Hematopoietic multipotent progenitor cell treated with erythropoietin and hydrocortisone succinate and interleukin-3 and kit ligand, for 4 days (in vitro differentiated cells): ENCODE data around the gene ADARB1.
A peak's percentile ranks its signal among the peaks of the same experiment; 100 is the strongest.
"Not testable (repeated sequence)": the region's sequence is repeated elsewhere in the genome, so short reads cannot be mapped to it uniquely, and the experiment has no call there.

Experiments
- DNase-seq: peaks from one replicate; pipeline ENCODE4 v3.0.0-alpha.2; 2015

Gene ADARB1

DNA sequence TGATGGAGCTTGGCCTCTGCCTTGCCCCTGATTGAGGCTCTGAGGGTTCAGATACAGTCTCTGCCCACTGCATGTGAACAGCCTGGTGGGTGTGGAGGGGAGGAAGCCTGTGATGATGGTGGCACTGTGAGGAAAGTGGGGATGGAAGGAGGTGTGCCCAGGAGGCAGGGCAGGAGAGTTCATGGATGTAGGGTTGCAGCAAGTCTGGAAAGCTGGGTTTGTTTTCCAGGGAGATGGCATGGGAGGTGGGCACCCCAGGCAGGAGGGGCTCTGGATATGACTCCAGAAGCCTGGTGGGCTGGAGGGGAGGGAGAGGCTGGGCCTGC lies 63.2 kb downstream of the ADARB1 start:
- no peak for DNase-seq

DNA sequence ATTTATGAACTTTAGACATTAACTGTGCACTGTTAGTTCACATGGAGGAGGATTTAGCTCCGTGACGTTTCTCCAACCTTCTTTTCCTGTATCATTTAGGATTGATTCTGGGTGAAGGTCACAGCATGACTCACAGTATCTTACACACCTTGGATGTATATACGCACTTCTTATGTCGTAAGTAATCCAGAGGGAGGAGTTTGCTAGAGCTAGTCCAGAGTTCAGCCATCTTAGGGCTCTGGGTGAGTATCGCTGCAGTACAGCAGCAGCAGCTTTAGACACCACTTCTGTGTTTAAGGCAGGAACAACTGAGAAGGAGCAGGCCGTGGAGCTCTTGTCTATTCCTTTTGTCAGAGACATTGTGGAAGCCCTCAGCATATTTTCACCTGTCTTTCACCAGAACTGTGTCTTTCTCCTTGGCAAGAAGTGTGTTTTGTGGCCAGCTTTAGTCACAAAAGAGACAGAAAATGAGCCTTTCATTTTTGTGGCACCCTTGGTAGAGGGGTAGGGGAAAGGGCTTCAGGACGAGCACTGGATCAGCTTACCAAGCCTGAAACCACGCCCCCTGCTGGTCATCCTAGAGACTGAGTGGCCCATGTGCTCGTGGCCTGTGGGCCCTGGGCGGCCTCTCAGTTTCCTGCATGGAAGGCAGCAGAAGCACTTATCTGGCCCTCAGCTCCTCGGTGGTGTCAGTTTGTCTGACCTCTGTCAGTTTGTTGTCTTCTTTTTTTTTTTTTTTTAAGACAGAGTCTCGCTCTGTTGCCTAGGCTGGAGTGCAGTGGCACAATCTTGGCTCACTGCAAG lies 64.0 kb downstream of the ADARB1 start:
- peak; percentile 89 for DNase-seq

DNA sequence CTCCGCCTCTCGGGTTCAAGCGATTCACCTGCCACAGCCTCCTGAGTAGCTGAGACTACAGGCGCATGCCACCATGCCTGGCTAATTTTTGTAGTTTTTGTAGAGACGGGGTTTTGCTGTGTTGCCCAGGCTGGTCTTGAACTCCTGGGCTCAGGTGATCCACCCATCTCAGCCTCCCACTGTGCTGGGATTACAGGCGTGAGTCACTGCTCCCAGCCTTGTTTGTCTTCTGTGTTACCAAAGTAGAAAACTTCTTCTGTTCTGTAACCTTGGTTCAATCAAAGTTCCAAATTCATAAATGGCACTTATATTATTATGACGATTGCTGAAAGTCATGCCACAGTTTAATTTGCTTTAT lies 64.6 kb downstream of the ADARB1 start:
- not testable (repeated sequence) for DNase-seq

DNA sequence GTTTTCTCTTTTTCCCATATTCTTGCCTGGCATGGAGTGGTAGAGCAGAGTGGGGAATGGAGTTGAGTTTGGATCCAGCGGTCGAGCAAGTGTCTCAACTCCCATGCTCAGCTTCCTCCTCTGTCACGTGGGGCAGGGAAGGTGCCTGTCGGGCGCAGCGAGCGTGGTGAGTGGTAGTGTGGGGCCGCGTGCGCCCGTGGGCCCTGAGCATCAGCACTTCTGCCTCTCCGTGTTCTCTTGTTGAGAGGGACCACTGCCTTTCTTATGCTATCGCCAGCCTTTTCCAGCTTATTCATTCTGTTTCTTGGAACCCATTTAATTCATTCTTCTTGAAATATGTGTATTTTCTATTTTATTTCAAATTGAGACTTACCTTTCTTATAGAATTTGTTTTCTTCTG lies 65.1 kb downstream of the ADARB1 start:
- DNase-seq = no peak

DNA sequence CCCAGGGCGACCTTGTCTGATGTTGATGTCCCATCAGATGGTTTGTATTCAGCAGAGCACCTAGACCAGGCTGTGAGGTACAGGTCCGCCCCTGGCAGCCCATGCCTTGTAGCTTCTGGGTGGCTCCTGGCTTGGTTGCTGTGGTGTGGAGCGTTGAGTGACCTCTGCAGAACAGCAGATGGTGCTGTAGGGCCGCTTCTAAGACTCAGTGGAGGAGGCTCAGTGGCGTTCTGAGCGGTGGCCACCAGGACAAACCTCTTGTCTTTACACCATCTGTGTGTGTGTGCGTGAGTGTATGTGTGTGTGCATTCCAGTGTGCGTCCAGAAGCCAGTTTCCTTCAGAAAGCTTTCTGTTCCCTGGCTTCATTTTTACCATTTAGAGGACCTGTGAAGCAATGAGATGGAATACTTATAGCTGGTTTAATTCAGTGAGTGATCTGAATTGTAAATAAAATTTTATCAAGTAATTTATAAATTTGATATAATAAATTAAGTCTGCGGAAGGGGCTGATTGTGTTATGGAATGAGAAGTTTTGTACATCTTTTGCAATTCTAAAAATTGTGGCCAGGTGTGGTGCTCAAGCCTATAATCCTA lies 66.1 kb downstream of the ADARB1 start:
- peak; percentile 95 for DNase-seq

DNA sequence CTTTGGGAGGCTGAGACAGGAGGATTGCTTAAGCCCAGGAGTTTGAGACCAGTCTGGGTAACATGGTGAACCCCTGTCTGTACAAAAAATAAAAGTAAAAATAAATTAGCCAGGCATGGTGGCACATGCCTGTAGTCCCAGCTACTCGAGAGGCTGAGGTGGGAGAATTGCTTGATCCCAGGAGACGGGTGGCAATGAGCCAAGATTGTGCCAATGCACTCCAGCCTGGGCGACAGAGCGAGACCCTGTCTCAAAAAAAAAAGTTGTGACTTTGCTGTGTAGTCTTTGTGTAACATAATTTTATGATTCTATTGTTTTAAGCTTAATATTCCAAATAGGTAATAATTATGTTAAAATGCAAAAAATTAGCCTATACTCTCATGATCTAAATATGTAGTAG lies 66.6 kb downstream of the ADARB1 start:
- DNase-seq = not testable (repeated sequence)

DNA sequence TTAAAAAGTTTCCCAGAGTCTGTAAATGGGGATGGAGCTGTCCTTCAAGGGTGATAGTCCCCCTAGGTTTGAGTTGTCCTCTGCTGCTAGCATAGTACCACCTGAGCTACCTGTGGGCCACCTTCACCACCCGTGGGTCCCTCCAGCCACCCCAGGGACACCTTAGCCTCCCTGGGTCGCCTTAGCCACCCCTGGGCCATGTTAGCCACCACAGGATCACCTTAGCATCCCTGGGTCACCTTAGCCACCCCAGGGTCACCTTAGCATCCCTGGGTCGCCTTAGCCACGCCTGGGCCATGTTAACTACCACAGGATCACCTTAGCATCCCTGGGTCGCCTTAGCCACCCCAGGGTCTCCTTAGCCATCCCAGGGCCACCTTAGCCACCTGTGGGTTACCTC lies 67.1 kb downstream of the ADARB1 start:
- DNase-seq = no peak

DNA sequence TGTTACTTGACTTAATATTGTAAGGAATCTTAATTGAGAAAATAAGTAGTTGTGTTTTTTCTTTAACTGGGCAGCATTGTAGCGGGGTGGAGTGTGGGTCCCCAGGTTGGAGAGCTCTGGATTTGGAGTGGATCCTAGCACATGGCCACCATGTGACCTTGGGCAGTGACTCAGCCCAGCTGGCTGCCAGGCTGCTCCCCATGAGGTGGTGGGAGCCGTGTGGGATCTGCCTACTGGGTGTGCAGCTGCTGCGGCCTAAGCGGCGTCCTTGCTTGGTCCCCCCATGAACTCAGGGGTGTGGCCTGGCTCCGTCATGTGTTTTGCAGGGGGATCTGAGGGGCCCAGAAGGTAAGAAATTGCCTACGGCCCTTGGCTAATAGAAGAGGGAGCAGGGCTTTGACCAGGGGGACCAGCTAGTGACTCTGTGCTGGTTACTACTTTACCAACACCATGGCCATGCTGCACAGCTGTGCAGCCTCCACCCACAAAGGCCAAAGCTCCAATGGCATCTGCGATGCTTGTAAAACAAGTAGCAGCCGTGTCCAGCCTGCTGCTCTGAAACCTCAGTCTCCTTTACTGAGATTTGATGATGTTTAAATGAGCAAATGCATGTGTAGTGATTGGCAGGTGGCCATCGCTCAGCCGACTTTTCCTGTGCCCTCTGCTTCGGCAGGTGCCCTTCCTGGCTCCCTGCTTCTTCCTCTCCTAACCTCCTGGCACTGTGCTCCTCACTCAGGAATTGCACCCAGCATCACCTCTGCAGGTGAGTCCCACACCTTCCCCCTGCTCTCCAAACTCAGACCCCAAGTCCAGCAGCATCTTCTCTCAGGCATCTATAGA lies 68.3 kb downstream of the ADARB1 start:
- DNase-seq = no peak

DNA sequence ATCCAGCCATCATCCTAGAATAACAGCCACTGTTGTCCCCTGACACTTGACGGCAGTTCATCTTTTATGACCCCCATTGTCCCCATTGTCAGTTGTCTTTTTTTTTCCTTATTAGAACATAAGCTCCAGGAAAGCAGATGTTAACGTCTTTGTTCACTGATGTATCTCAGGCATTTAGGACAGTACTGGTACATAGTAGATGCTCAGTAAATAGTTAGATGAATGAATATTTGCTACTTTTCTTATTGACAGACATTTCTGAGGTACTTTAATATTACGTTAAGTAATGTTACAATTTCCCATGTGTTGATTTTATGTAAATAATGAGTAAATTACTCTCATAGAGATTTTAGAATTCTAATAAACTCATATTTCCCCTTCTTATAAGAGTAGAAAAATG lies 69.5 kb downstream of the ADARB1 start:
- no peak for DNase-seq

DNA sequence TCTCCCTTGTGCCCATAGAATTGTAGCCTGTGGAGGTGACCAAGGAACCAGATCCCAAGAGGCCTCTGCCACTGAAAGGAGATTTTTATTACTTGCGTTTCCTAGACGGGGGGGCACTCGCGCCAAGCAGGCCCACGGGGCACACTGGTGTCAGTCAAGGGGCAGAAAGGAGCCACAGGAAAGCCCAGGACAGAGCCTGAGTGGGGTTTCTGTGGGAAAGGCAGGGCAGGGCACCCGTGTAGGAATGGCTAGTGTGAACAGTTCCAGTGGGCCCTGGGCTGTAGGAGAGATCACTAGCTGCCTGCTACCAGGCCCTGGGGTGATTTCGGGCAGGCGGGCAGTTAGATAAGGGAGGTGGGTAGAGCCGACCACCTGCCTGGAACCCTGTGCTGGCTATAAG lies 70.8 kb downstream of the ADARB1 start:
- DNase-seq = no peak

DNA sequence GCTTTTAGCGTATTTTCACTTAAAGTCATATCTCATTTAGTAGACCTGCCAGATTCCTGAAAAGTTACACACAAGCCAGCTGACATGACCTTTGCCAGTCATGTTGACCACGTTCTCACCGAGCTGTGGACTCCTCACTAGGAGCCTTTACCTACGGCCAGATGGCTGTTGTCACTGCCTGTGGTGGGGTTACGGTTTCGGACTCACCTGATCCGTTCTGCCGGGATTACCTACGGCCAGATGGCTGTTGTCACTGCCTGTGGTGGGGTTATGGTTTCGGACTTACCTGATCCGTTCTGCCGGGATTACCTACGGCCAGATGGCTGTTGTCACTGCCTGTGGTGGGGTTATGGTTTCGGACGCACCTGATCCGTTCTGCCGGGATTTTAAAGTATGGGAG lies 71.5 kb downstream of the ADARB1 start:
- DNase-seq = not testable (repeated sequence)

DNA sequence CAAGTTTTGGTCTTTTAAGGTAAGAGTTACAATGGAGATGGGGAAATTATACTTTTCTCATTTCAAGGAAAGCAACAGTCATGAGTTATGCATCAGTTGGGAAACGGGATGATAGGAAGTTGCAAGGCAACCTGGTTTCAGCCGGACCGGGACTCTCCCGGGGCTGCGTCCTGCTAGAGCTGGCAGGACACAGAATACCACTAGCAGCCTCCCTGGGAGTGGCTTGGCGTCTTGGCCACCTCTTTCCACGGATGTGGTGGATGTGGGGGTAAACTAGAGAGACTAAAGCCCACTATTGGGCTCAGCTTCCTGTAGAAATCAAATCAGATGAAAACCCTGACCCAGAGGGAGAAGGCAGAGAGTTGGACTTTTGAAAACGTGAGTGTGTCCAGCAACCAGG lies 71.9 kb downstream of the ADARB1 start:
- DNase-seq = no peak

DNA sequence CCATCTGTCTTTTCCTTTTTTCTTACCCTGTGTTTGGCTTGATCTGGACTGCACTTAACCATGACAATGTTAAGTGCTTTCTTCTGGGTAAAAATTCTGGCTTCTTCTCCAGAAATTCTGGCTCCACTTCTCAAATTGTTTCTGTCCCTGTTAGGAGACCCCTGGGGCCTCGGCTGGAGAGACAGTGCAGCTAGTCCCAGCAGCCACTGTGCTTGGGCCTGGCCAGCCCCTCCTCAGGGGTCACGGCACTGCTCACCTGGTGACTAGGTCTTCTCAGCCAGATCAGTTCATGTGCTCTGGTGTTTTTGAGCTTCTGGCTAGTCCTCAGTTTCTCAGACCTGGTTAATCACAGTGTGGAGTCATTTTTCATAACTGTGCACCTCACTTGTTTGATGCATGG lies 72.4 kb downstream of the ADARB1 start:
- DNase-seq = no peak

DNA sequence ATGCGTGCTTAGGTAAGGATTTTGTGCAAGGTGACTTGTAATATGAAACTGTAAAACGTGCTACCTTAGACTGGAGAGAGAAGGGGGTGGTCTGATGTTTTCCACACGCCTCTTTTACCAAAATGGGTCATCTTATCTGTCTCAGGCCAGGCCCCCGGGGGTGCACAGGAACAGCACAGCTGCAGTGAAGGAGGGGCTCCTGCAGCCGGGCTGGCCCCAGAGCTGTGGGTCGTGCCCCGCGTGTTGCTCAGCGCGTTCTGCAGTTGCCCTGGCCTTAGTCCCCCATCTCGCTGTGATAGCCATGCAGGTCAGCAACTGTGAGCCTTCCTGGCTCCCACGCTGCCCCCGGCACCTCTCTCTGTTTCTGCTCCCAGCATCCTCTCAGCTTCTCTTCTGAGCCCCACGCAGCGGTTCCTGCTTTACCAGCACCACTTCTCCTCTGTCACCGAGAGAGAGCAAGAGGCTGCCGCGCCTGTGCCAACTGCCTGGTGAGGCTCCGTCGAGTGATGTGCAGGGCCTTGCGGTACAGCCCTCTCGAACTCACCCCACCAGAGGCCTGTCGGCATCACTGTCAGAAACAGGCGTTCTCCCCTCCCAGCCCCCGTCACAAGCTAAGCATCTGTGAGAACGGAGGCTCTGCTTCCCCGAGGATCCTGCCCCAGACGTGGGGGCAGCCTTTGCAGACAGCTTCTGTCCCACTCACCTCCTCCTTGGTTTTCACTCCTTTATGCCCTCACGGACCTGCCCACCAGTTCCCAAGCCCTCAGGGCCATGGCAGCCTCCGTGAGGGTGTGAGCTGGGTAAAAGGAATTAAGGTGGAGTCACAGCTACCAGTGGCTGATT lies 73.3 kb downstream of the ADARB1 start:
- peak; percentile 50 for DNase-seq

DNA sequence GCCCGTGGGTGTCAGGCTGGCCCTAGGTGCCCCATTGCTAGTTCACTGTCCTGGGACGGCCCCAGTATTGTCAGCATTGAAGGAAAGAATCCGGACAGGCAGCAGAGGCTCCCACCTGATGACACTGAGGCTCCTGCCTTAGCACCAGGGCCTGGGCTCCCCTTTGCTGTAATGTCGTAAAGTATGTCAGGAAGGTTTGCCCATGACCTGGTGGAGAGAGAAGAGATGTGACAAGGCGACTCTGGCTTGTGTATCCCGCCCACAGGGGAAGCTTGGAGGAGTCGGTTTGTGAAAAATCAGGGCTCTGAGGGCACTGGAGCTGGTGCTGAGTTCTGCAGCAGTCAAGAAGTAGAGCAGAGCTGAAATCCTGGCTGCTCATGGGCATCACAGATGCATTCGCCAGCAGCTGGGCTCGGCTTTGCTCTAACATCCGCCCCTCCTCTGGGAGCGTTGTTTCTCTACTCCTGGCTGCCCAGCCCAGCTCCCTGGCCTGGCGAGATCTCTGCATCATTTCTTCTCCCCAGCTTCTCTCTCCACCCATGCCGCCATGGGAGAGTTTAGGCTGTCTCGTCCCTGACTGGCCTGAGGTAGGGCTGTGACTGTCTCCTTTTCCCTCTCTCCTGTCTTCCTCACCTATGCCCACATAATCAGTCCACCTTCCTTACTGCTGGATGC lies 74.1 kb downstream of the ADARB1 start:
- DNase-seq = no peak

DNA sequence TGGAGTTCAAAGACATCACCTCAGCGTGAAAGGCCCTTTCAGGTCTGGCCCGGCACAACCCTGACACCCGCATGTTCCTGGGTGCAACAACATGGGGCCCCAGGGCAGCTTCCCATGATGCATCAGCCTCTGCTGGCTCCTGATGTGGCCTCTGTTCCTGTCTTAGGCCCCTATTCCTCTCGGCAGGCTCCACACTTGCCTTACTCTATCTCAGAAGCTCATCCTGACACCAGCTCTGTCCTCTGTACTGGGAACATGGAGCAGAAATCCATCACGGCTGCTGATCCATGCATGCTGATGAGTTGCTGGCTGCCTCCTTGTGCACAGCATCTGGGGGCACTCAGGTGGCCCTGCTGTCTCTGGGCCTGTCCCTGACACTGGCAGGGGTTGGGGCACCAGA lies 74.6 kb downstream of the ADARB1 start:
- no peak for DNase-seq

DNA sequence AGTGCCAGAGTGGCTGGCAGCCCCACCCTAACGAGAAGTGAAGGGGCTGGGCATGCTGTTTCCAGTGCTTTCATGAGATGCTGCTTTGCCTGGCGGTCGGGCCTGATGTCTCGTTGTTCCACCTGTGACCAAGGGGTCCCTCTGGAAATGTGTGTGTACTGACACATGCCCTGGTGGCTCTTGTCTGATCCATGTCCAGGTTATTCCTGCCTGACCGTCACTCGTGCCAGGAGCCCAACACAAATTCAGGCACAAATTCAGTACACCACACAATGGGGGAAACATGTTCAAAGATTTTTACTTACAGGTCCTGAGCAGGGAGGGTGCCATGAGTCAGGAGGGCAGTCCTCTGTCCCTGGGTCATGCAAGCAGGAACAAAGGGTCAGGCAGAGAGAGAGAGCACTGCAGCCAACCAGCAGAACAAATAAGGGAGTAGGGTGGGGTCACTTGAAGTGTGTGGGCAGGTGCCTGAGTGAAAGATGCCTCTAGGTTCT lies 76.3 kb downstream of the ADARB1 start:
- no peak for DNase-seq

DNA sequence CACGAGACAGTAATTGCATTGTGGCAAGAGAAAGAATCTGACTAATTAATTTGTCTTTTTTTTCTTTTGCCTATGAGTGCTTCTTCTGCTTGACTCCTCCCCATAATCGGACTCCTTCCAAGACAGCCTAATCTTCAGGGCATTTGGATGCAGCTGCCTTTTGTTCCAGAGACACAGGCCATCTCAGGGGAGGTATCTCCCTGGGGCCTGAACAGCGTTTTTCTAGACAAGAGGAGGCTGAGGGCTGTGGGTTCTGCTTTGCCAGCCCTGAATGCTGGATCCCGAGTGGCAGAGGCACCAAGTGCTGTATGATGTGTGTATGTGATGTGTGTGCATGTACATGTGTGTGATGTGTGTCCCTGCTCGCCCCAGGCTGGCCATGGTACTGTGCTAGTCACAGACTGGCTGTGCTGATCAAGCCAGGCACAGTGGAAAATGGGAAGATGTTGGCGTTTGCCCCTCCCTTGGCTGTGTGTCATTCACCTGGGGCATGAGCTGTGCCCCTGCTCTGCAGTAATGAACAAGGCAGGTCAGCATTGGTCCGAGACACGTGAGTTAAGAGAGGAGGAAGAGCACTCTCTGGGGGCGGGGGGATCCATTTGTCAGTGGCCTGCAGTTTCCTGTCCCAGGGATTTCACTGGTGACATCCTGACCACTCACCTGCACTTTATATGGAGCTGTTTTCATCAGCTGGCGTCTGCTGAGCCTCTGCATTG lies 77.2 kb downstream of the ADARB1 start:
- DNase-seq = peak; percentile 64

DNA sequence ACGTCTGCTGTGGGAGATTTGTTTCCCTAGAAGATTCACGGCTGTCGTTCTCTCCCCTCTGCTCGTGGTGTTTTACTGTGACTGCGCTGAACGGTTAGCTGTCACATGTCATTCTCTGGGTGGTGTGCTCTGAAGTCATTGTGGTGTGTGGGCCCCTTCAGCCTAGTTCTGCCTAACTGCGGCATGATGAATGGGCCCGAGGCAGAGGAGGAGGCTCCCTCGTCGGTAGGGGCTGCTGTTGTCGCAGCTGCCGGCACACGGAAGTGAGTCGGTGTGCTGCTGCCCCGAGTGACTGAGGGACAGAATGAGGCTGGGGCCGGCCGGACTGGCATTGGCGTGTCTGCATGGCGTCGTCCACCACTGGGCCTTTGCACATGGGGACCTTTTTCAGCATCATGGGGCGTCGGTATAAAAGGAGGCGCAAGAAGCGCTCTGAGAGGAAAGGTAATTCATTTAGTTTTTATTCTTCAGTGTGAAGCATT lies 77.9 kb downstream of the ADARB1 start:
- DNase-seq = peak; percentile 97

DNA sequence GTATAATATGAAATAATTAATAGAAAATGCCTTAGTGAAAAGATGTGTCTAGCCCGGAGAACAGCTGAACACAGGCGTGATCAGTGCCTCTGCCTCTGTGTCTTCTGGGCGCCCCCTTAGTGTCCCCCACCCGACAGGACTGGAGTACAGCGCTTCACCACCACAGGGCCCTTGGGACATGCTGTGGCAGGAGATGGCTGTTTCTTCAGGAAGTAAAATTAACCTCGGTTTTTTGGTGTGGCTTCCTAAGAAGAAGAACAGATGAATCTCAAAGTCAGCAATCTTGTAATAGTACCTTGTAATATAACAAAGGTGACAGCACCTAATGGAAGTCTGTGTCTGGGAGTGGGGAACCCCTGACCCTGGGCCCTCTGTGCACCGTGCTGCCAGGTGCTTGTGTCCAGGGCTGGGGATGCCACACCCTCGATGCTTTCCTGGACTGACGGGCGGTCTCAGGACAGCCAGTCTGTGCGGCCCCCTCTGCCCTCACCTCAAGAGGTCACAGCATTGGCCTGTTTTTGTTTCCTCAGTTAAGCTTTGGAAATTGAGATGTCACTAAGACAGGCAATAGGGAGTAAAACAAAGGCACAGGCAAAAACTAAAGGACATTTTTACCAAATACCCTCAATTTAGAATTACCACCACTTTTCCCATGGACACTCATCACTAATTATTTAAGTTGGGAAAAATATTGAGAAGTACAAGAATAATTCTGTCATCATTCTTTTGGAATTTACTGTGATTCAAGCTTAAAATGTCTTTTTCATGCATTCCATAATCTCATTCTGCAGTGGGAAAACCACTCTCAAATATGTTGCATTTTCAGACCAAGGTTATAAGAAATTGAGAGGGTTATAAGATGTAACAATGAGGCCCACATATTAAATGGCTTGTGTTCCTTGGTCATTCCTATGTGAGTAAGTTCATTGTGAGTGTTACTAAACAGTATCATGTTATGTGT lies 79.3 kb downstream of the ADARB1 start:
- DNase-seq = peak; percentile 71
